Bone marrow (tissue), 2 donors: Measurements from ENCODE around the gene SEMA4D.

ENCODE experiments used
- DNase-seq, 2 donors: peaks; one replicate each; lab custom pipeline; 2025; lab: John Stamatoyannopoulos, UW

Gene SEMA4D

GRCh38 chr9:89367281-89367680 is 130.6 kb downstream of the SEMA4D start:
- no peak for DNase-seq

- no peak for DNase-seq
Measured at GRCh38 chr9:89366711-89367110, 131.2 kb downstream of the SEMA4D start.

- DNase-seq: no peak
Measured at GRCh38 chr9:89365532-89365912, 132.4 kb downstream of the SEMA4D start.

- no peak for DNase-seq
Measured at GRCh38 chr9:89364666-89365531, 133.0 kb downstream of the SEMA4D start.

- DNase-seq: no peak
Measured at GRCh38 chr9:89363921-89364665, 133.8 kb downstream of the SEMA4D start.

- DNase-seq: no peak
Measured at GRCh38 chr9:89363311-89363670, 134.6 kb downstream of the SEMA4D start.

GRCh38 chr9:89362647-89363310 is 135.1 kb downstream of the SEMA4D start:
- no peak for DNase-seq

- no peak for DNase-seq
Measured at GRCh38 chr9:89361816-89362646, 135.9 kb downstream of the SEMA4D start.

- no peak for DNase-seq
Measured at GRCh38 chr9:89361031-89361430, 136.9 kb downstream of the SEMA4D start.

- no peak for DNase-seq
Measured at GRCh38 chr9:89360465-89360864, 137.4 kb downstream of the SEMA4D start.

GRCh38 chr9:89359751-89360261 is 138.1 kb downstream of the SEMA4D start:
- no peak for DNase-seq

- DNase-seq: no peak
Measured at GRCh38 chr9:89358985-89359384, 138.9 kb downstream of the SEMA4D start.

GRCh38 chr9:89358376-89358916 is 139.5 kb downstream of the SEMA4D start:
- DNase-seq: no peak

- no peak for DNase-seq
Measured at GRCh38 chr9:89357331-89358197, 140.3 kb downstream of the SEMA4D start.

GRCh38 chr9:89356782-89357181 is 141.1 kb downstream of the SEMA4D start:
- DNase-seq: no peak

- DNase-seq: no peak
Measured at GRCh38 chr9:89354471-89354870, 143.4 kb downstream of the SEMA4D start.

GRCh38 chr9:89353989-89354388 is 143.9 kb downstream of the SEMA4D start:
- no peak for DNase-seq

- no peak for DNase-seq
Measured at GRCh38 chr9:89352874-89353649, 144.9 kb downstream of the SEMA4D start.

- DNase-seq: no peak
Measured at GRCh38 chr9:89352451-89352850, 145.5 kb downstream of the SEMA4D start.
